PC-3 (cell line): Measurements from ENCODE around the gene MAP3K5. TPM values are rescaled to one million over a fixed set of nuclear protein-coding genes. Genes with fewer than 3 reads are reported as not detected.

Experiments
- ATAC-seq: fragments of 200-7000 bp; cut with Tn5 transposase; 2 replicates; pipeline ENCODE4 v1.9.1; 2020; ENCODE audit warnings: mild to moderate bottlenecking, moderate library complexity
- BruUV-seq: library from RNA; stranded (reverse); fragments of 400-500 nt; replicated peaks from 2 replicates; lab custom pipeline; 2021; lab: Mats Ljungman, UMichigan
- CTCF ChIA-PET: fragments of 300-600 bp; sonication (Branson Sonifier 250); formaldehyde crosslinking; loops from one replicate; lab custom pipeline; 2022; ENCODE audit warnings: antibody characterized with exemption; lab: Charles Lee
- POLR2A ChIA-PET: fragments of 300-600 bp; sonication (Branson Sonifier 250); formaldehyde crosslinking; loops from one replicate; lab custom pipeline; 2022; ENCODE audit warnings: antibody characterized with exemption; ENCODE audit not compliant: unreplicated experiment; lab: Charles Lee
- DNase-seq: peaks from one replicate; pipeline ENCODE4 v3.0.0-alpha.2; 2015
- H2AFZ ChIP-seq: fragments of 300-600 bp; sonication (generic); 2 replicates; pipeline ENCODE4 v1.6.0; 2016; ENCODE audit warnings: antibody characterized with exemption, low read length
- H3F3A ChIP-seq: fragments of 300-600 bp; sonication (generic); one replicate; pipeline ENCODE4 v1.6.0; 2017; ENCODE audit warnings: antibody characterized with exemption, low read length, control low read depth, mild to moderate bottlenecking; ENCODE audit not compliant: unreplicated experiment
- H3K27ac ChIP-seq: fragments of 300-600 bp; sonication (generic); 2 replicates; pipeline ENCODE4 v1.5.1; 2016; ENCODE audit warnings: mild to moderate bottlenecking, low read length
- H3K27me3 ChIP-seq: fragments of 300-600 bp; sonication (generic); 2 replicates; pipeline ENCODE4 v1.6.1; 2016; ENCODE audit warnings: low read length, mixed read lengths
- H3K36me3 ChIP-seq: fragments of 300-600 bp; sonication (generic); 2 replicates; pipeline ENCODE4 v1.6.1; 2016; ENCODE audit warnings: low read depth, mixed run types, low read length, mixed read lengths
- H3K4me1 ChIP-seq: fragments of 300-600 bp; sonication (generic); 2 replicates; pipeline ENCODE4 v1.5.1; 2016; ENCODE audit warnings: low read length; ENCODE audit not compliant: insufficient read depth
- H3K4me2 ChIP-seq: fragments of 300-600 bp; sonication (generic); 2 replicates; pipeline ENCODE4 v1.6.0; 2016; ENCODE audit warnings: low read length
- H3K4me3 ChIP-seq: fragments of 300-600 bp; sonication (generic); 2 replicates; pipeline ENCODE4 v1.5.1; 2016; ENCODE audit warnings: mild to moderate bottlenecking, low read length, mixed read lengths
- H3K79me2 ChIP-seq: fragments of 300-600 bp; sonication (generic); 2 replicates; pipeline ENCODE4 v1.6.1; 2017; ENCODE audit warnings: low read length, mixed read lengths
- H3K9ac ChIP-seq: fragments of 300-600 bp; sonication (generic); 2 replicates; pipeline ENCODE4 v1.6.0; 2016; ENCODE audit warnings: mild to moderate bottlenecking, low read length
- H3K9me2 ChIP-seq: fragments of 300-600 bp; sonication (generic); replicated peaks from 2 replicates; pipeline ENCODE4 v1.6.1; 2016; ENCODE audit warnings: mixed run types, low read length, mixed read lengths
- H3K9me3 ChIP-seq: fragments of 300-600 bp; sonication (generic); 2 replicates; pipeline ENCODE4 v1.6.1; 2016; ENCODE audit warnings: low read length, mixed read lengths
- H4K20me1 ChIP-seq: fragments of 300-600 bp; sonication (generic); 2 replicates; pipeline ENCODE4 v1.6.1; 2016; ENCODE audit warnings: low read length, mixed read lengths
- EZH2 ChIP-seq: fragments of 300-600 bp; sonication (generic); IDR thresholded peaks from one replicate; pipeline ENCODE4 v1.6.1; 2017; ENCODE audit warnings: antibody characterized with exemption, mild to moderate bottlenecking, low read length; ENCODE audit not compliant: unreplicated experiment
- EZH2phosphoT487 ChIP-seq: fragments of 300-600 bp; sonication (generic); IDR thresholded peaks from 2 replicates; pipeline ENCODE4 v1.6.1; 2018; ENCODE audit warnings: mild to moderate bottlenecking, antibody characterized with exemption, low read length, borderline replicate concordance
- intact Hi-C: fragments of 100-400 bp; cut with micrococcal nuclease; formaldehyde crosslinking; loops from 2 replicates; pipeline ENCODE4 v1.9.0; 2023
- total RNA-seq: library from RNA; depleted of rRNA; stranded (reverse); fragments of >200 nt; gene quantifications from 2 replicates; pipeline ENCODE4 v1.2.3, GENCODE V29; 2014
- TF ChIP-seq, protein P1 (sequence below): fragments of 300-600 bp; sonication (generic); conservative IDR thresholded peaks from 2 replicates; pipeline ENCODE4 v1.5.1; 2017; ENCODE audit warnings: antibody characterized with exemption, low read depth, mild to moderate bottlenecking, low read length

MAP3K5 gene
- total RNA-seq, 1 experiment from 2014 or later: 4.3 TPM

GRCh38 chr6:136769124-136769523 is 23.2 kb downstream of the MAP3K5 start:
- H3K9ac ChIP-seq: no peak overlapping the region
- H3K36me3 ChIP-seq: no peaks in the 10 kb centered on the region
- no peaks in the 10 kb centered on the region for H3K27me3 ChIP-seq
- no peak for ATAC-seq
- POLR2A ChIA-PET: no interaction called here
- intact Hi-C loops: no loop called here
- no peaks in the 10 kb centered on the region for H3K9me2 ChIP-seq
- no peak overlapping the region for H3K27ac ChIP-seq
- TF ChIP-seq EZH2phosphoT487: no peak
- BruUV-seq: no TSS peak
- no peak for DNase-seq
- CTCF ChIA-PET: no interaction called here
- H3K4me2 ChIP-seq: no peak overlapping the region
- no peak overlapping the region for H2AFZ ChIP-seq
- no peak overlapping the region for H3K4me3 ChIP-seq
- H3F3A ChIP-seq: no peaks in the 10 kb centered on the region
- no peaks in the 10 kb centered on the region for H3K79me2 ChIP-seq
- no peaks in the 10 kb centered on the region for H3K4me1 ChIP-seq
- H3K9me3 ChIP-seq: no peaks in the 10 kb centered on the region
- no peaks in the 10 kb centered on the region for H4K20me1 ChIP-seq

- H4K20me1 ChIP-seq: no peaks in the 10 kb centered on the region
- no TSS peak for BruUV-seq
- H3K27ac ChIP-seq: no peak overlapping the region
- POLR2A ChIA-PET: no interaction called here
- no peak overlapping the region for H3K4me3 ChIP-seq
- H3F3A ChIP-seq: no peaks in the 10 kb centered on the region
- no peak overlapping the region for H3K9ac ChIP-seq
- no peaks in the 10 kb centered on the region for H3K9me3 ChIP-seq
- no peaks in the 10 kb centered on the region for H3K27me3 ChIP-seq
- ATAC-seq (no peak), DNase-seq (no peak)
- intact Hi-C loops: no loop called here
- CTCF ChIA-PET: no interaction called here
- TF ChIP-seq EZH2 (no peak), EZH2phosphoT487 (no peak)
- TF ChIP-seq, protein P1, sequence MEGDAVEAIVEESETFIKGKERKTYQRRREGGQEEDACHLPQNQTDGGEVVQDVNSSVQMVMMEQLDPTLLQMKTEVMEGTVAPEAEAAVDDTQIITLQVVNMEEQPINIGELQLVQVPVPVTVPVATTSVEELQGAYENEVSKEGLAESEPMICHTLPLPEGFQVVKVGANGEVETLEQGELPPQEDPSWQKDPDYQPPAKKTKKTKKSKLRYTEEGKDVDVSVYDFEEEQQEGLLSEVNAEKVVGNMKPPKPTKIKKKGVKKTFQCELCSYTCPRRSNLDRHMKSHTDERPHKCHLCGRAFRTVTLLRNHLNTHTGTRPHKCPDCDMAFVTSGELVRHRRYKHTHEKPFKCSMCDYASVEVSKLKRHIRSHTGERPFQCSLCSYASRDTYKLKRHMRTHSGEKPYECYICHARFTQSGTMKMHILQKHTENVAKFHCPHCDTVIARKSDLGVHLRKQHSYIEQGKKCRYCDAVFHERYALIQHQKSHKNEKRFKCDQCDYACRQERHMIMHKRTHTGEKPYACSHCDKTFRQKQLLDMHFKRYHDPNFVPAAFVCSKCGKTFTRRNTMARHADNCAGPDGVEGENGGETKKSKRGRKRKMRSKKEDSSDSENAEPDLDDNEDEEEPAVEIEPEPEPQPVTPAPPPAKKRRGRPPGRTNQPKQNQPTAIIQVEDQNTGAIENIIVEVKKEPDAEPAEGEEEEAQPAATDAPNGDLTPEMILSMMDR: no peak
- no peak overlapping the region for H2AFZ ChIP-seq
- no peaks in the 10 kb centered on the region for H3K79me2 ChIP-seq
- H3K4me2 ChIP-seq: no peak overlapping the region
- no peaks in the 10 kb centered on the region for H3K9me2 ChIP-seq
- H3K36me3 ChIP-seq: no peaks in the 10 kb centered on the region
- no peaks in the 10 kb centered on the region for H3K4me1 ChIP-seq
These were observed 24.5 kb downstream of the MAP3K5 start for GRCh38 chr6:136767570-136768309.

DNA sequence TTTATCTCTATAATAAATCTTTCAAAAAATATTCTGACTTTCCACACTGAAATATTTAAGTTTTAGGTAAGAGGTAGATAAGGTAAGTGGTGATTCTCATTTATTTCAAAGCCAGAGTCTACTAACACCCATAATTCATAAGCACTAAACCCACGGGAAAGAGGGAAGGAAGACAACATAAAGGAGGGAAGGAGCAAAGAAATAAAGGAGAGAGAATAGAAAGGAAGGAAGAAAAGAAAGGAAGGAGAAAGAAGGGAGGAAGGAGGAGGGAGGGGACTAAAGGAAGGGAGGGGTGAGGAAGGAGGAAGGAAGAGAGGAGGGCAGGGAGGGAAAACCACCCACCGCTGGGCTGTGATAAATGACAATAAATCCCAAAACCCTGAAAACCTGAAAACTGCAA is 25.2 kb downstream of the MAP3K5 start:
- Histone ChIP-seq H3K4me1 (no peaks in the 10 kb centered on the region), H3K9ac (no peak overlapping the region), H3F3A (no peaks in the 10 kb centered on the region), H3K36me3 (no peaks in the 10 kb centered on the region), H3K9me3 (no peaks in the 10 kb centered on the region), H2AFZ (no peak overlapping the region), H3K79me2 (no peaks in the 10 kb centered on the region), H3K4me2 (no peak overlapping the region), H3K9me2 (no peaks in the 10 kb centered on the region), H3K4me3 (no peak overlapping the region), H3K27me3 (no peaks in the 10 kb centered on the region), H3K27ac (no peak overlapping the region), H4K20me1 (no peaks in the 10 kb centered on the region)
- no TSS peak for BruUV-seq
- intact Hi-C loops: no loop called here
- ChIA-PET POLR2A (no interaction called here), CTCF (no interaction called here)
- DNase-seq (no peak), ATAC-seq (no peak)
- TF ChIP-seq, protein P1: no peak
- TF ChIP-seq EZH2 (no peak), EZH2phosphoT487 (no peak)
